Measurements from ENCODE around the gene SCD5. TPM values are rescaled to one million over a fixed set of nuclear protein-coding genes. Genes with fewer than 3 reads are reported as not detected.

Gene SCD5
- polyA plus RNA-seq, 2 of the 4 experiments (the other 2 are of a cell fraction) = 9.8 to 11.9 TPM

- CTCF ChIA-PET = no interaction called here
- Histone ChIP-seq H3K4me2 (no peak overlapping the region), H3K9me3 (no peaks in the 10 kb centered on the region), H3K4me3 (no peak overlapping the region), H3K27ac (no peak overlapping the region), H3K4me1 (peaks cover 12% of the 10 kb centered on the region)
- WGBS (ENCODE audit: missing lambda C conversion rate) = 90% methylated on average over 7 of the region's 8 CpGs
- TF ChIP-seq HOXA7 (CRISPR knock-in tag; IDR thresholded peaks at IDR 0.05) = no peak
- TF ChIP-seq NFE2L2 (conservative IDR thresholded peaks at IDR 0.05; ENCODE audit: low read length) = no peak
- TF ChIP-seq, protein P1, sequence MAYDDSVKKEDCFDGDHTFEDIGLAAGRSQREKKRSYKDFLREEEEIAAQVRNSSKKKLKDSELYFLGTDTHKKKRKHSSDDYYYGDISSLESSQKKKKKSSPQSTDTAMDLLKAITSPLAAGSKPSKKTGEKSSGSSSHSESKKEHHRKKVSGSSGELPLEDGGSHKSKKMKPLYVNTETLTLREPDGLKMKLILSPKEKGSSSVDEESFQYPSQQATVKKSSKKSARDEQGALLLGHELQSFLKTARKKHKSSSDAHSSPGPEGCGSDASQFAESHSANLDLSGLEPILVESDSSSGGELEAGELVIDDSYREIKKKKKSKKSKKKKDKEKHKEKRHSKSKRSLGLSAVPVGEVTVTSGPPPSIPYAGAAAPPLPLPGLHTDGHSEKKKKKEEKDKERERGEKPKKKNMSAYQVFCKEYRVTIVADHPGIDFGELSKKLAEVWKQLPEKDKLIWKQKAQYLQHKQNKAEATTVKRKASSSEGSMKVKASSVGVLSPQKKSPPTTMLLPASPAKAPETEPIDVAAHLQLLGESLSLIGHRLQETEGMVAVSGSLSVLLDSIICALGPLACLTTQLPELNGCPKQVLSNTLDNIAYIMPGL (CRISPR knock-in tag; IDR thresholded peaks at IDR 0.05; ENCODE audit: borderline replicate concordance) = no peak
- TF ChIP-seq GATA3 (IDR thresholded peaks at IDR 0.05; ENCODE audit: borderline replicate concordance) = no peak
- TF ChIP-seq CBX2 (IDR thresholded peaks at IDR 0.05; ENCODE audit: borderline replicate concordance, low read depth) = no peak
- TF ChIP-seq ZNF302 (CRISPR knock-in tag; IDR thresholded peaks at IDR 0.05) = no peak
- TF ChIP-seq EP300 (IDR thresholded peaks at IDR 0.05) = no peak
- TF ChIP-seq JUNB (IDR thresholded peaks at IDR 0.05) = no peak
- TF ChIP-seq RARB (CRISPR knock-in tag; IDR thresholded peaks at IDR 0.05) = no peak
- TF ChIP-seq, protein P2, sequence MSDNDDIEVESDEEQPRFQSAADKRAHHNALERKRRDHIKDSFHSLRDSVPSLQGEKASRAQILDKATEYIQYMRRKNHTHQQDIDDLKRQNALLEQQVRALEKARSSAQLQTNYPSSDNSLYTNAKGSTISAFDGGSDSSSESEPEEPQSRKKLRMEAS (IDR thresholded peaks at IDR 0.05) = no peak
- TF ChIP-seq JUN (IDR thresholded peaks at IDR 0.05) = no peak
- no peak for TF ChIP-seq ZC3H11A (IDR thresholded peaks at IDR 0.05)
- no peak for TF ChIP-seq FOSB (CRISPR knock-in tag; IDR thresholded peaks at IDR 0.05)
- no peak for TF ChIP-seq RCOR1 (IDR thresholded peaks at IDR 0.05; ENCODE audit: low read depth, low read length)
- DNase-seq (ENCODE audit: low read depth in 1 of 2, low spot score in 1 of 2) (no peak), FAIRE-seq (no peak), ATAC-seq (no peak)
- POLR2A ChIA-PET = no interaction called here
These were observed 158.6 kb downstream of the SCD5 start for GRCh38 chr4:82639971-82640370.

GRCh38 chr4:82638479-82638878, 160.1 kb downstream of the SCD5 start:
- TF ChIP-seq ZFP36 (IDR thresholded peaks at IDR 0.05; ENCODE audit: borderline replicate concordance, partially characterized antibody) = no peak
- no peak for TF ChIP-seq EP300 (IDR thresholded peaks at IDR 0.05)
- no peak for TF ChIP-seq SMC3 (IDR thresholded peaks at IDR 0.05)
- no peak for TF ChIP-seq PHF8 (IDR thresholded peaks at IDR 0.05; ENCODE audit: borderline replicate concordance, low read depth)
- TF ChIP-seq FOXS1 (CRISPR knock-in tag; IDR thresholded peaks at IDR 0.05) = no peak
- TF ChIP-seq CBX2 (IDR thresholded peaks at IDR 0.05; ENCODE audit: borderline replicate concordance, low read depth) = no peak
- TF ChIP-seq MAZ (IDR thresholded peaks at IDR 0.05; ENCODE audit: borderline replicate concordance, low read depth, low read length) = no peak
- TF ChIP-seq RARB (CRISPR knock-in tag; IDR thresholded peaks at IDR 0.05) = no peak
- TF ChIP-seq, protein P3, sequence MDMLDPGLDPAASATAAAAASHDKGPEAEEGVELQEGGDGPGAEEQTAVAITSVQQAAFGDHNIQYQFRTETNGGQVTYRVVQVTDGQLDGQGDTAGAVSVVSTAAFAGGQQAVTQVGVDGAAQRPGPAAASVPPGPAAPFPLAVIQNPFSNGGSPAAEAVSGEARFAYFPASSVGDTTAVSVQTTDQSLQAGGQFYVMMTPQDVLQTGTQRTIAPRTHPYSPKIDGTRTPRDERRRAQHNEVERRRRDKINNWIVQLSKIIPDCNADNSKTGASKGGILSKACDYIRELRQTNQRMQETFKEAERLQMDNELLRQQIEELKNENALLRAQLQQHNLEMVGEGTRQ (IDR thresholded peaks at IDR 0.05) = no peak
- TF ChIP-seq ELK1 (IDR thresholded peaks at IDR 0.05; ENCODE audit: low read depth, low read length) = no peak
- TF ChIP-seq ZC3H11A (IDR thresholded peaks at IDR 0.05) = no peak
- no peak for TF ChIP-seq HDAC2 (IDR thresholded peaks at IDR 0.05)
- TF ChIP-seq FOSB (CRISPR knock-in tag; IDR thresholded peaks at IDR 0.05) = no peak
- TF ChIP-seq FOSL2 (IDR thresholded peaks at IDR 0.05) = no peak
- no peak for TF ChIP-seq FOSL2 (CRISPR knock-in tag; IDR thresholded peaks at IDR 0.05)
- TF ChIP-seq HEYL (CRISPR knock-in tag; IDR thresholded peaks at IDR 0.05) = no peak
- no peak for TF ChIP-seq JUNB (IDR thresholded peaks at IDR 0.05)
- no peak for TF ChIP-seq RAD21 (conservative IDR thresholded peaks at IDR 0.05 in 1 of 2, IDR thresholded peaks at IDR 0.05 in 1 of 2)
- no peak for TF ChIP-seq PBX3 (IDR thresholded peaks at IDR 0.05)
- TF ChIP-seq MAFK (IDR thresholded peaks at IDR 0.05; ENCODE audit: partially characterized antibody) = no peak
- CTCF ChIA-PET = interaction anchor here (0.9 kb wide), 1 partner anchor 101 kb away, joined by 3 read pairs; no protein-coding TSS in a partner anchor
- ATAC-seq (0 out of 6 replicates have a peak, but pooled peaks of 1 of the 2 experiments have one; percentile 30), DNase-seq (ENCODE audit: low read depth in 1 of 2, low spot score in 1 of 2) (no peak), FAIRE-seq (no peak)
- no peaks in the 10 kb centered on the region for H3K9me3 ChIP-seq
- 48% methylated on average over 2 of the region's 2 CpGs for WGBS (ENCODE audit: missing lambda C conversion rate)
- H3K27ac ChIP-seq = no peak overlapping the region
- H3K4me2 ChIP-seq = no peak overlapping the region
- POLR2A ChIA-PET = no interaction called here
- no peaks in the 10 kb centered on the region for H3K4me1 ChIP-seq
- H3K4me3 ChIP-seq = no peak overlapping the region

Data from A549 (cell line).